Fibroblast of lung (primary cell): ENCODE results near the gene NR2C2. TPM values are rescaled to one million over a fixed set of nuclear protein-coding genes. Genes with fewer than 3 reads are reported as not detected.

Experiments
- DNase-seq, 2 donors: peaks; one replicate each; pipeline versions ENCODE4 v3.0.0 to v3.0.0-alpha.2; 2010; ENCODE audit warnings: low read depth in 2 of 2
- H2AFZ ChIP-seq: 2 replicates; pipeline ENCODE4 v1.5.1; 2012; ENCODE audit warnings: low read length, control low read depth, inconsistent platforms
- H3K27ac ChIP-seq: 2 replicates; pipeline ENCODE4 v1.5.1; 2011; ENCODE audit warnings: low read length, control low read depth; ENCODE audit not compliant: insufficient read depth
- H3K27me3 ChIP-seq: 2 replicates; pipeline ENCODE4 v1.5.1; 2011; ENCODE audit warnings: mild to moderate bottlenecking, low read length; ENCODE audit not compliant: control insufficient read depth, insufficient read depth
- H3K36me3 ChIP-seq: 2 replicates; pipeline ENCODE4 v1.5.1; 2011; ENCODE audit warnings: low read length; ENCODE audit not compliant: control insufficient read depth, insufficient read depth
- H3K4me1 ChIP-seq: 2 replicates; pipeline ENCODE4 v1.5.1; 2011; ENCODE audit warnings: low read length; ENCODE audit not compliant: control insufficient read depth, insufficient read depth; ENCODE audit errors: extremely low read depth
- H3K4me2 ChIP-seq: 2 replicates; pipeline ENCODE4 v1.5.1; 2011; ENCODE audit warnings: low read length, control low read depth; ENCODE audit not compliant: insufficient read depth; ENCODE audit errors: extremely low read depth
- H3K4me3 ChIP-seq, 4 experiments: fragments of 200-600 bp in 1 of 4; sonication (generic) in 1 of 4; replicated peaks in 1 of 4; 2 replicates each; pipeline ENCODE4 v1.5.1; 2011 to 2016; ENCODE audit warnings: low read length in 4 of 4, low read depth in 3 of 4, mild to moderate bottlenecking in 3 of 4, control low read depth in 2 of 4, inconsistent platforms in 1 of 4, mixed read lengths in 1 of 4; ENCODE audit not compliant: insufficient read depth in 1 of 4; ENCODE audit errors: control extremely low read depth in 1 of 4
- H3K79me2 ChIP-seq: 2 replicates; pipeline ENCODE4 v1.5.1; 2012; ENCODE audit warnings: mild to moderate bottlenecking, low read length, inconsistent platforms; ENCODE audit not compliant: control insufficient read depth, insufficient read depth
- H3K9ac ChIP-seq: 2 replicates; pipeline ENCODE4 v1.5.1; 2011; ENCODE audit warnings: mild to moderate bottlenecking, low read length, control low read depth; ENCODE audit not compliant: insufficient read depth
- H3K9me3 ChIP-seq: 2 replicates; pipeline ENCODE4 v1.5.1; 2012; ENCODE audit warnings: low read depth, low read length; ENCODE audit not compliant: control insufficient read depth, insufficient read depth
- H4K20me1 ChIP-seq: 2 replicates; pipeline ENCODE4 v1.5.1; 2011; ENCODE audit warnings: low read length; ENCODE audit not compliant: control insufficient read depth, insufficient read depth; ENCODE audit errors: extremely low read depth
- EZH2 ChIP-seq: IDR thresholded peaks from 2 replicates; pipeline ENCODE4 v1.5.1; 2012; ENCODE audit warnings: low read length, control low read depth, mild to moderate bottlenecking; ENCODE audit errors: missing control alignments
- polyA plus RNA-seq, 2 donors: library from polyadenylated mRNA; depleted of rRNA in 1 of 2; stranded (reverse) in 1 of 2; unstranded in 1 of 2; fragments of >200 nt; gene quantifications; 2 replicates each; pipeline ENCODE4 v1.2.1, GENCODE V29; 2011 to 2012; ENCODE audit warnings: missing spikeins in 1 of 2
- total RNA-seq: library from RNA; depleted of rRNA; stranded (reverse); fragments of >200 nt; gene quantifications from 2 replicates; pipeline ENCODE4 v1.2.1, GENCODE V29; 2014
- TF ChIP-seq, protein P1 (sequence below), 2 donors: IDR thresholded peaks in 1 of 2; conservative IDR thresholded peaks in 1 of 2; 1 replicate in 1 of 2; 2 replicates in 1 of 2; pipeline ENCODE4 v1.5.1; 2011 to 2012; ENCODE audit warnings: low read length in 2 of 2, control low read depth in 1 of 2, inconsistent platforms in 1 of 2, low read depth in 1 of 2, mild to moderate bottlenecking in 1 of 2

NR2C2 gene
- total and polyA plus RNA-seq, 2 donors (not counting 1 experiment from before 2014, with no cell fraction given) = 15.0 to 27.9 TPM

- TF ChIP-seq, protein P1, sequence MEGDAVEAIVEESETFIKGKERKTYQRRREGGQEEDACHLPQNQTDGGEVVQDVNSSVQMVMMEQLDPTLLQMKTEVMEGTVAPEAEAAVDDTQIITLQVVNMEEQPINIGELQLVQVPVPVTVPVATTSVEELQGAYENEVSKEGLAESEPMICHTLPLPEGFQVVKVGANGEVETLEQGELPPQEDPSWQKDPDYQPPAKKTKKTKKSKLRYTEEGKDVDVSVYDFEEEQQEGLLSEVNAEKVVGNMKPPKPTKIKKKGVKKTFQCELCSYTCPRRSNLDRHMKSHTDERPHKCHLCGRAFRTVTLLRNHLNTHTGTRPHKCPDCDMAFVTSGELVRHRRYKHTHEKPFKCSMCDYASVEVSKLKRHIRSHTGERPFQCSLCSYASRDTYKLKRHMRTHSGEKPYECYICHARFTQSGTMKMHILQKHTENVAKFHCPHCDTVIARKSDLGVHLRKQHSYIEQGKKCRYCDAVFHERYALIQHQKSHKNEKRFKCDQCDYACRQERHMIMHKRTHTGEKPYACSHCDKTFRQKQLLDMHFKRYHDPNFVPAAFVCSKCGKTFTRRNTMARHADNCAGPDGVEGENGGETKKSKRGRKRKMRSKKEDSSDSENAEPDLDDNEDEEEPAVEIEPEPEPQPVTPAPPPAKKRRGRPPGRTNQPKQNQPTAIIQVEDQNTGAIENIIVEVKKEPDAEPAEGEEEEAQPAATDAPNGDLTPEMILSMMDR (conservative IDR thresholded peaks at IDR 0.05 in 1 of 2, IDR thresholded peaks at IDR 0.05 in 1 of 2; ENCODE audit: low read depth in 1 of 2, low read length in 2 of 2) = no peak
- TF ChIP-seq EZH2 = no peak
- Histone ChIP-seq H3K4me1 (no peaks in the 10 kb centered on the region), H2AFZ (no peak overlapping the region), H3K27ac (no peak overlapping the region), H3K4me3 (peak overlapping the region in 1 of 4 experiments; percentile 92), H3K9me3 (no peaks in the 10 kb centered on the region), H3K4me2 (no peak overlapping the region), H3K27me3 (no peaks in the 10 kb centered on the region), H3K36me3 (peaks cover 4% of the 10 kb centered on the region), H3K79me2 (peaks cover 21% of the 10 kb centered on the region), H4K20me1 (no peaks in the 10 kb centered on the region), H3K9ac (no peak overlapping the region)
- no peak for DNase-seq
Measured at GRCh38 chr3:15063238-15063637, 115.9 kb downstream of the NR2C2 start.

DNA sequence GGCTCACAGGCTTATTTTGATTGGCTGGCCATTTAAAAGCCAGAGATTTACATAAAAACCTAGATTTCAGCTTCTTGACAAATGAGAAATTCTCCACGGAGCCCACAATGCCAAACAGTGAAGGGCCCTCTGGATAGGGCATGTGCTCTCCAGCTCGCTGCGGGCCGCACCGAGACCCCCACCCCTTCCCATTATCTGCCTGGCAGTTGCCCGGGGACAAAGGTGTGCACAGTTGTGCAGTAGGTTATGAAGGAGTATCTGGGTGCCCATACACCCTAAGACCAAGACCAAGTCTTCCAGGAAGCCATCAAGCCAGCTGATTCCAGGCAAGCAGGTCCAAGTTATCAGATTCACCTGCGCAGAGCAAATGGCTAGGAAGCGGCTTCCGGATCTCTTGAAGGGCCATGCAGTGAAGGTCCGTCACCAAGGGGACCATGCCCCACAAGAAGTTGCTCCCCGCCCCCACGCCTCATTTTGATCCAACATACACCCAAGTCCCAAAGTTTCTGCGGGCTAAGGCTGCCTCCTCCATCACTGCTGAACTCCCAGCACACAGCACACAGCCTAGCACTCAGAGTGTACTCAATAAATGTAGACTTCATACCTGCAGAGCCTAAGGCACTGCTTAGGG is 116.4 kb downstream of the NR2C2 start:
- peaks cover 21% of the 10 kb centered on the region for H3K79me2 ChIP-seq
- H3K27me3 ChIP-seq = no peaks in the 10 kb centered on the region
- peak overlapping the region; percentile 82 to 92 (median 86) for H3K4me3 ChIP-seq
- no peaks in the 10 kb centered on the region for H4K20me1 ChIP-seq
- H3K27ac ChIP-seq = peak overlapping the region; percentile 84
- no peaks in the 10 kb centered on the region for H3K4me1 ChIP-seq
- no peak for DNase-seq
- TF ChIP-seq, protein P1 (conservative IDR thresholded peaks at IDR 0.05 in 1 of 2, IDR thresholded peaks at IDR 0.05 in 1 of 2; ENCODE audit: low read depth in 1 of 2, low read length in 2 of 2) = no peak
- TF ChIP-seq EZH2 = no peak
- H3K4me2 ChIP-seq = peak overlapping the region; percentile 90
- H3K9me3 ChIP-seq = no peaks in the 10 kb centered on the region
- H3K36me3 ChIP-seq = peaks cover 2% of the 10 kb centered on the region
- peak overlapping the region; percentile 45 for H2AFZ ChIP-seq
- H3K9ac ChIP-seq = no peak overlapping the region

- peak overlapping the region; percentile 82 to 92 (median 86) for H3K4me3 ChIP-seq
- no peaks in the 10 kb centered on the region for H3K27me3 ChIP-seq
- H3K9me3 ChIP-seq = no peaks in the 10 kb centered on the region
- peak overlapping the region; percentile 90 for H3K4me2 ChIP-seq
- no peaks in the 10 kb centered on the region for H4K20me1 ChIP-seq
- TF ChIP-seq, protein P1 (conservative IDR thresholded peaks at IDR 0.05 in 1 of 2, IDR thresholded peaks at IDR 0.05 in 1 of 2; ENCODE audit: low read depth in 1 of 2, low read length in 2 of 2) = no peak
- TF ChIP-seq EZH2 = no peak
- peak overlapping the region; percentile 84 for H3K27ac ChIP-seq
- H3K36me3 ChIP-seq = no peaks in the 10 kb centered on the region
- H3K79me2 ChIP-seq = peaks cover 21% of the 10 kb centered on the region
- H3K9ac ChIP-seq = peak overlapping the region; percentile 83
- H2AFZ ChIP-seq = peak overlapping the region; percentile 45
- DNase-seq = peak; percentile 24 to 30
- no peaks in the 10 kb centered on the region for H3K4me1 ChIP-seq
Measured at GRCh38 chr3:15064299-15064834, 117.0 kb downstream of the NR2C2 start.
